ENCODE data around the gene SLC13A2.
A peak's percentile ranks its signal among the peaks of the same experiment; 100 is the strongest.
"Not testable (repeated sequence)": the region's sequence is repeated elsewhere in the genome, so short reads cannot be mapped to it uniquely, and the experiment has no call there.

The SLC13A2 gene

GRCh38 chr17:28514561-28515002, 41.1 kb downstream of the SLC13A2 start:
- DNase-seq: no peak

GRCh38 chr17:28515518-28515917, 42.1 kb downstream of the SLC13A2 start:
- DNase-seq: no peak

GRCh38 chr17:28518132-28518531, 44.7 kb downstream of the SLC13A2 start:
- DNase-seq: no peak

GRCh38 chr17:28518578-28518977, 45.1 kb downstream of the SLC13A2 start:
- DNase-seq: no peak

GRCh38 chr17:28519236-28519635, 45.8 kb downstream of the SLC13A2 start:
- no peak for DNase-seq

- DNase-seq: no peak
These were observed 47.2 kb downstream of the SLC13A2 start for GRCh38 chr17:28520687-28521086.

GRCh38 chr17:28521311-28522085, 48.1 kb downstream of the SLC13A2 start:
- no peak for DNase-seq

GRCh38 chr17:28522281-28522680, 48.8 kb downstream of the SLC13A2 start:
- not testable (repeated sequence) for DNase-seq

- DNase-seq: no peak
These were observed 49.7 kb downstream of the SLC13A2 start for GRCh38 chr17:28523186-28523585.

GRCh38 chr17:28523876-28524275, 50.4 kb downstream of the SLC13A2 start:
- no peak for DNase-seq

- DNase-seq: peak; percentile 45
These were observed 51.3 kb downstream of the SLC13A2 start for GRCh38 chr17:28524476-28525424.

- no peak for DNase-seq
These were observed 52.9 kb downstream of the SLC13A2 start for GRCh38 chr17:28526381-28526780.

GRCh38 chr17:28527181-28527681, 53.8 kb downstream of the SLC13A2 start:
- DNase-seq: no peak

- no peak for DNase-seq
These were observed 54.4 kb downstream of the SLC13A2 start for GRCh38 chr17:28527859-28528258.

- no peak for DNase-seq
These were observed 55.0 kb downstream of the SLC13A2 start for GRCh38 chr17:28528327-28529012.

- no peak for DNase-seq
These were observed 55.6 kb downstream of the SLC13A2 start for GRCh38 chr17:28529013-28529400.

- no peak for DNase-seq
These were observed 56.8 kb downstream of the SLC13A2 start for GRCh38 chr17:28530250-28530649.

- DNase-seq: no peak
These were observed 57.5 kb downstream of the SLC13A2 start for GRCh38 chr17:28530926-28531325.

- DNase-seq: no peak
These were observed 58.9 kb downstream of the SLC13A2 start for GRCh38 chr17:28532050-28532960.

- no peak for DNase-seq
These were observed 59.8 kb downstream of the SLC13A2 start for GRCh38 chr17:28533091-28533807.
